Activated effector memory CD4-positive, alpha-beta T cell treated with Interleukin-2 at 50 U/mL for 16 hours (primary cell): ENCODE results near the gene WIPF3.

Source experiments
- DNase-seq: peaks from one replicate; pipeline ENCODE4 v3.0.0-alpha.2; 2020

The WIPF3 gene, protein sequence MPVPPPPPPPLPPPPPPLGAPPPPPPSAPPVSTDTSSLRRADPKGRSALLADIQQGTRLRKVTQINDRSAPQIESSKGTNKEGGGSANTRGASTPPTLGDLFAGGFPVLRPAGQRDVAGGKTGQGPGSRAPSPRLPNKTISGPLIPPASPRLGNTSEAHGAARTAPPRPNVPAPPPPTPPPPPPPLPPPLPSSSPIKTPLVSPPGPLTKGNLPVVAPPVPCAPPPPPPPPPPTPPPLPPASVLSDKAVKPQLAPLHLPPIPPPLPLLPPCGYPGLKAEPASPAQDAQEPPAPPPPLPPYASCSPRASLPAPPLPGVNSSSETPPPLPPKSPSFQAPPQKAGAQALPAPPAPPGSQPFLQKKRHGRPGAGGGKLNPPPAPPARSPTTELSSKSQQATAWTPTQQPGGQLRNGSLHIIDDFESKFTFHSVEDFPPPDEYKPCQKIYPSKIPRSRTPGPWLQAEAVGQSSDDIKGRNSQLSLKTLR

DNA sequence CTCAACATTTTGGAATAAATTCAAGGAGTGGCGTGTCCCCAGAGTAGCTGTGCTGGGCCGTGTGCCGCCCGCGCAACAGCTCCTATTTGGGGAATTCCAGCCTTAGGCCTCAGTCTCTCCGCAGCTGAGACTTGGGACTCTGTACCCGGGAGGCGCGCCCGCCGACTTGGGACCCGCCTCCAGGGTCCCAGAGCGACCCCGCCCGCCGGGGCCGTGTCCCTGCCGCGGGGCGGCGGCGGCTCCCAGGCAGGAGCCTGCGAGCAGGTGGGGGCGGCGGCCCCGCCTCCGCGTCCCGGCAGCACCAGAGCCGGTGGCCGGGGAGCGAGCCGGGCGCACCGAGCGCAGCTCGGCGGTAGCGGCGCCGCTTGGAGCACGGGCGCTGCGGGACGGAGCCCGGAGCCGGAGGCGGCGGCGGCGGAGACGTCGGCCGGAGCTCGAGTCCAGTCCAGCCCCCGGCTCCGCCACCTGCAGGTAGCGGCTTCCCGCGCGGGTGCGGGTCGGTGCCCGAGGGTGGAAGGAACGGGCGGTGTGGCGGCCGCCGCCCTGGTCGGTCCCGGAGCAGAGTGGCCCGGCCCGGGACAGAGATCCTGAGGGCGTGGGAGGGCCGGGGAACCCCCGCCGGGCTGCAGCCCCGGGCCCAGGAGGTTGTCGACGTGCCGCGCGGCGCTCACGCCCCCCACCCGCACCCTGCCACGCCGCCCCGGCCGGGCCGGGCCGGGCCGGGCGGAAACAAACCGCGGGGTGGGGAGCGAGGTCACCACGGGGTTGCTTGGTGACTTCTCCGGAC lies at the start of gene WIPF3:
TSS of gene WIPF3 (plus strand) at position 301 of the 787 bp plus-strand sequence. CDS start 28,217 bp downstream, outside the sequence.
- no peak for DNase-seq

DNA sequence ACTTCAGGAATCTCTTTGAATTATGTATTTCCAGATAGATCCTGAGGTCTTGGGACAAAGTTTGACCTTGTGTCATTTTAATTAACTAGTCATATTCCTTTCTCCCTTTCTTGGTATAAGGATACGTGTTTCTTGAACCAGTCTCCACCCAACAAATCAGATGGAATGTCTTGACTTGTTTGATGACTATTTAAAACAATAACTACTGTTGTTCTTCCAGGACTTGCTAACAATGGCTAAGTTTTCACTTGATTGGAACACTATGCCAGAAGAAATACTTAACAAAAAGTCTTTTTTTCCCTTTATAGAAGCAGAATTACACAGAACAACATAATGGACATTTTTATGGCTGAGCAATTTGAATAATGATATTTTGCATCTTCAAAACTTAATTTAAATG lies 43.0 kb upstream of the WIPF3 start:
- no peak for DNase-seq

DNA sequence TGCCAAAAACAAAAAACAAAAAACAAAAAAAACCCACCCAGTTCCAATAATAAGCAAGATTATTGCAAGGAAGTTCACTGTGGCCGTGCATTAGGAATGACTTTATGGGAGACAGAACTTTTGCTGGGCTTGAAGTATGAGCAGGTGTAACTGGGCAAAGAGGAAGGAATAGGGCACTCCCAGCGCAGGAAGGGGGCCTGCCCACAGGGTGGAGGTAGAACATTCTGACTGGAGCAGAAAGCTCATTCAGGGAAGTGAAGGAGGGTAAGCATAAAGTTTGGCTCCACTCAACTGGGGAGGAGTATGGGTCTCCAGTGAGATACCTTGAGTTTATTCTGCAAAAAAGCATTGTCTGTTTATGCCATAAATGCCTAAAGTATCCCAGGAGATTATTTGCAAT lies 42.1 kb upstream of the WIPF3 start:
- DNase-seq: no peak

DNA sequence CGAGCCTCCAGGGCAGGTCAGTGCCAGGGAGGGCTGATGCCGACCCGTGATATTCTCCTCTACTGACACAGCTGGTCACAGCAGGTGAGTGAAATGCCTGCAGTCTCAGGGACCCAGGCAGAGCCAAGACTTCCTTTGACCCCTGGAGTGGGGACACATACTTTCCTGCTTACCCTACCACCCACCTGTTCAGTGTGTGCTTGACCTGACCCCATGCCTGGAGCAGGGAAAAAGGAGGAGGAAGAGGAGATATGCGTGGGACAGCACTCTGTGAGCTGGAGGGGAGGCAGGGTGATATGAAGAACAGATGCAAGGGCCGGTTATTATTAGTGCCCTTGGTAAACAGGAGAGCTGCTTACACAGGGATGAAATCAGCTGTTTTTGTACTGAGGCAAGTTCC lies 40.8 kb upstream of the WIPF3 start:
- DNase-seq: no peak

DNA sequence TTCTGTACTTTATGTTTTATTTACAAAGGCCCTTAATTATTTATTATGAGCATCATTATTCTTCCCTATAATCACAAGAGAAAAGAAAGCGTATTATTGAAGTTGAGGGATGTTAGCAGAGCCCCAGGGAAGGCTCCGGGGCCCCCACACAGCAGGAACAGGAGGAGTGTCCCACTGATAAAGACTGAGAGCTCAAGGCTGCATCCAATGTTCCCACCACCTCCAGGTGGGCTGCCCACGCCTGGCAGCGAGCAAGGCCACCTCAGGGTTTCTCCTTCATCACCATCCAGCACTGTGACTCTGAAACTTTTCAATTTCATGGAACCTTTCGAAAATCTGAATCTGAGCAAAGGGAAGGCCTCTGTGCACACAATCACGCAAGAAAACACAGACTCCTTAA lies 35.9 kb upstream of the WIPF3 start:
- no peak for DNase-seq

DNA sequence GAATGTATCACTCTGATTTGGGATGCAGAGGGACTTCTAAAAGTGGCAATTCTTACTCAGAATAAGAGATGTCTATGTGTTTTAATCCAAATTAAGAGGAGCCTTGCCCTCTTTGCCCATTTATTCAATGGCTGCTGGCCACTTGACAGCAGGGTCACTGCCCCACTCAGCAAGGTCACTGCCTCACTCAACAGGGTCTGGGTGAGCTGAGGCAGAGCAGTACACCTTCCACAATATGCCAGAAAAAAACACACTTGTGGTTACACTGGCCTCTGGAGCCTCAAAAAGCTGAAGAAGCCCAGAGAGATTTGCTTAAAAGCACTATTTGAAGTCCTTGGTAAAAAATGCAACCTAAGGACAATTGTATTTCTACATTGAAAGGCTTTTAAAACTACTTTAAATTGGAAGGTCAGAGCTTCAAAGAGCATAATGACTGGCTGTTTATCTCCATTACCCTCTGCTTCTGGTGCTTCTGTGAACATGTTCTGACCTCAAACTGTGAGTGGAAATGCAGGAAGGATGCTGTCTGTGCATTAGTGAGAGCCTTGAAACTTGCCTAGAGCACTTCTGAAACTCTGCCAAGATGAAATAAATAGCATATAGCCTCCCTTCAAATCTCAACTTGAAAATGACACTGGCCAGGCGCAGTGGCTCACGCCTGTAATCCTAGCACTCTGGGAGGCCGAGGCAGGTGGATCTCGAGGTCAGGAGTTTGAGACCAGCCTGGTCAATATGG lies 35.1 kb upstream of the WIPF3 start:
- DNase-seq: no peak

DNA sequence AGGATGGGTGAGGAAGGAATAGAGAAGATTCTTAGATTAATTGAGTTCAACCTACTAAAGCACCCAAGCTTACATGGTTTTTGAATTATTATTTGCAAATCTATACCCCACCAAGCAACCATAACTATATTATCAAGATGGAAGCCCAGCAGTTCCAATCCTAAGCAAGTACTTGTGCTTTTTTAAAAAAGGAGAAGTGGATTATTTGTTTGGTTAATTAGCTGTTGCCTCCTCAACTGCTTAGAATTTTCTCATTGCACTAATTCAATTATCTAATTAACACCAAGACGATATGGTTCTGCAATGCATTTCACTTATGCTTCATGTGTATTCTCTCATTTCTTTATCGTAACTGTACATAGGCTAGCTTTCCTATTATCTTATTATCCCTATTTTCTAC lies 27.3 kb upstream of the WIPF3 start:
- no peak for DNase-seq

DNA sequence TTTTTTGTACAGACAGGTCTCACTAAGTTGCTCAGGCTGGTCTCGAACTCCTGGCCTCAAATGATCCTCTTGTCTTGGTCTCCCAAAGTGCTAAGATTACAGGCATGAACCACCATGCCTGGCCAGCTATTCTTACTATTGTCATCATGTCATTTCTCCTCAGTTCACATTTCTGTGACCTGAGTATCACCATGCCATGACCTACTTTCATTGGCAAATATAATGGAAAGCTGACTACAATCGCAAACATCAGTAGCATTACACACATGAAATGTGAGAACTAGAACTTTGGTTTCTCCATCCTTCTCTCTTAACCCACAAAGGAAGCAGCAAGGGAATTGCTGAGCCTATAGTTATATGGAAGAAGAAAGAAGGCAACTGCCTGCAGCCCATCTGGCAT lies 26.0 kb upstream of the WIPF3 start:
- no peak for DNase-seq

DNA sequence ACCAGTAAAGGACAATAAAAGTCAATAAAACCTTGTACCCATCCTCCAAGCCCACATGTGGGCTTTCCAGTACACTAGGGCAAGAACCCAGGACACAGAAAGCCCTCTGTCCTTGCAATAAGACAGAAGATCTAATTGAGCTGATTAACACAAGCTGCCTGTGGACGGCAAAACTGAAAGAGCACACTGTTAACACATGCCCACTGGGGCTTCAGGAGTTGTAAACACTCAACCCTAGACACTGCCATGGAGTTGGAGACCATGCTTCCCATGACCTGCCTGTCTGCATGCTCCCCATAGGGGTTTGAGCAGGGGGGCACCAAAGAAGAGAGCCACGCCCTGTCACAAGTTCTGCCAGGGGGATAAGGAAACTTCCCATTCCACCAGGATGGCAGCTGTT lies 22.6 kb upstream of the WIPF3 start:
- no peak for DNase-seq

DNA sequence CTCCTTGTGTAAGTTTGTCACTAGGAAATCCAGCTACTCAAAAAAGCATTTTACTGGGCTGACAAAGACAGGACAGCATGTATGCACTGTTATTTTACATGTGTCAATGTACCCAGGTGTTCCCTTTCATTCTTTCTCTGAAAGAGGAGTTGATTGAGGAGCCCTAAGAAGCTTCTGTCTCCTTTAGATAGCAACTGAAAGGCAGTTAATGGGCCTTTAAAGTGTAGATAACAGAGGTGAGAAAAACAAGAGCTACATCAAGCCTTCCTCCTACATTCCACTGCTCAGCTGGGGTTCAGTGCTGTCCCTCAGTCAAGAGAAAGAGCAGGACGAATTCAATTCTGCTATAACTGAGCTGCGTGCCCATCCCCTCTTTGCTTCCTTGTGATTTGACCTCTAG lies 12.8 kb upstream of the WIPF3 start:
- DNase-seq: no peak

DNA sequence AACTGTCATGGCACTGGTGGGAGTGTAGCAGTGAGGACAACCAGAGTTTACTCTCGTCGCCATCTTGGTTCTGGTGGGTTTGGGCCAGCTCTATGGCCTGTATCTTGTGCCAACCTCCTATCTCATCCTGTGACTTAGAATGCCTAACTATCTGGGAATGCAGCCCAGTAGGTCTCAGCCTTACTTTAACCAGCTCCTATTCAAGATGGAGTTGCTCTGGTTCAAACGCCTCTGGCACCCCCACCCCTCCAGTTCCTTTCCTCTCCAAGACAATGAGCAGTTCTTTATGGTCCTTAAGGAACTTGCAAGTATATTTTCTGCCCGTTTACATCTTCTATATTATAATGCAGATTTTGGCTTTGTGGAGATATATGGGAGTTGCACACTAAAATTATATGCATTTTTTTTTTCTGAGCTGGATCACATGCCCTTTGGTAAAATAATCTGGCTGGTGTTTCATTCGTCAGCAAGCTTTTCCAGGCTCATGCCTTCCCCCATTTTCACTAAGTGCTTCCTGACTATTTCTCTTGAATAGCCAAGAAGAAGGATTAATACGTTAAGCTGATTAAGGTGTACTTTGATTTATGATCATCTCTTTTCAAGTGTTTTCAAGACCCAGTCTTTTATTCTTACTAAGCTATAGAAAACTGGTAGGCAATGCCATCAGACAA lies 11.2 kb upstream of the WIPF3 start:
- DNase-seq: no peak

DNA sequence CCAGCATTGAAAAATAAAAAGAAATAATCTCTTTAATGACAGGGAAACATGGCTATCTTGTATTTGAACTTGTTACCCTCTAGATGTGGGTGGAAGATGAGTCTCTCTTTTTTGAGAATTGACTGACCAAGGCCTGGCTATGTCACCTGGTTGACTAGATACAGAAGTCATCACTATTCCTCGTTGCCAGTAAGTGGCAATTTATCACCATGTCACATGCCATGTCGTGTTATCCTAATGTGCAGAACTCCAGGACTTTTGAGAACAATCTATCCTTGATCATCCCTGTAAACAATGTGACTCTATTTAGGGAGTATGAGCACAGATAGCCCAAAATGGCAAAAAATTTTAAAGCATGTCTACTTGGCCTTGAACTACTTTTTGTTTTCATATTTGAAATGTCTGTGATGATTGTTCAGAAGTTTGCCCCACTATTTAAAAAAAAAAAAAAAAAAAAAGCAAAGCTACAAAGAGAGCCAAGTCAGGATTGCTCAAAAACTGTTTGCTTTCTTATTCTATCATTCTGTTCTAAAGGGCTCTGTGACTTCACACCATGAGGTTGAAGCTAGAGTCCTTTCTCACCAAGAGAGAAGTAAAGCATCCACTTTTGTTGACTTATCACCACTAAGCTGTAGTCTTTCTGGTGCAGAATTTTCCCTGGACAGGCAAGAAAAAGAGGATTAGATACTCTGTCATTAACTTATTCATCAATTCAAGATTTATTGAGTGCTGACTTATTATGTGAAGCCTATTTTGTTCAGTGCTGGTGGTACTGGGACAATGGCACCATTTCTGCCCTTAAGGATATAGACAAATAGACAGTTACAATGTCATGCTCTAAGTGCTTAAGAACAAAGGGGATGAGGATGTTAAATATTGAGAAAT lies 10.4 kb upstream of the WIPF3 start:
- DNase-seq: no peak

DNA sequence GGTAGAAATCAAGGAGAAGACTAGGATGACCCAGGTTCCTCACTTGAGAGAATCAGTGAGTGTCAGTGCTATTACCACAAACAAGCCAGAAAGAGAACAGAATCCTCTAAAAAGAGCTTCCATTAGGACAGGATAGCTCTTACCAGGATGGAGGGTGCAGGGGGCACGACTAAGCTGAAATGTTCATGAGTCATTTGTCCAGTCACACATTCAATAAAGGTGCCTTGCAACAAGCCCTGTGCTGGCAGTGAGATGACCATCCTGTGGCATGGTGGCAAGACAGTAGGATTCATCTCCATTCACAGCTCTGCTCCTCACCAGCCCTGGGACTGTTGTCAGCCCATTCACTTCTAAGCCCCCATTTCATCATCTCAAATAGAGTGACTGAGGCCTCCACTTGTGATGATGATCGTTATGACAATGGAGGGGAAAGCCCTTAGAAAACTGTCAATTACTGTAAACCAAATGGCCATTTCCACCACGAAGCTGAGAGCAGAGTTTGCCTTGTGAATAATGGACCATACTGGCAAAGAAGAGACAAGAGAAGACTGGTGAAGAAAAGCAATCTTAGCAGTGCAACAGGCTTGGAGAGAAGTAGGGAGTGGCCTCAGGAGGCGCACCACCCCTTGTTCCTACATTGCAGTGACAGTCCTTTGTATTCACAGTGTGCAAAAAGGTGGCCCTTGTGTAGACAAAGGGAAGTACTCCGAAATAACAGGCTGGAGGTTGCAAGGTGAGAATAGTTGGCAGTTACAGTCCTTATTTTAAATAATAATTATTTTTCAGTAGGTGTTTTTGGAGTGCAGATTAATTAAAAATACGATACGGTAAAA lies 9.0 kb upstream of the WIPF3 start:
- DNase-seq: no peak

DNA sequence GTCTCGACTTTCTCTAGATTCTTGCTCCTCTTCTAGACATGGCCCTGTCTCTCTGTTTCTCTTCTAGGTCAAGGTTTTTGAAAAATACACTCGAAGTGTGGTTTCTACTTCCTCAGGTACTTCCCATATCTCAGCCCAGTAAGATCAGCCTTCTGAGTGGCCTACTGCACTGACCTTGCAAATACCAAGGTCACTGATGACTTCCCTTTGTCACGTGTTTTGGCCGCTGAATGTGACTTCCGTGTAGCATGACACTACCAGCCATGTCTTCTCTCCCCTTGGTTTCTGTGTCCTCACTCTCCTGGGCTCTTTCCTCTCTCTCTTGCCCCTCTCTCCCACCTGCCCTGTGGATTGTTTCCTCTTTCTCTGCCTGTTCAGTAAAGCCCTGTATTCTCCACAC lies 7.9 kb upstream of the WIPF3 start:
- no peak for DNase-seq

DNA sequence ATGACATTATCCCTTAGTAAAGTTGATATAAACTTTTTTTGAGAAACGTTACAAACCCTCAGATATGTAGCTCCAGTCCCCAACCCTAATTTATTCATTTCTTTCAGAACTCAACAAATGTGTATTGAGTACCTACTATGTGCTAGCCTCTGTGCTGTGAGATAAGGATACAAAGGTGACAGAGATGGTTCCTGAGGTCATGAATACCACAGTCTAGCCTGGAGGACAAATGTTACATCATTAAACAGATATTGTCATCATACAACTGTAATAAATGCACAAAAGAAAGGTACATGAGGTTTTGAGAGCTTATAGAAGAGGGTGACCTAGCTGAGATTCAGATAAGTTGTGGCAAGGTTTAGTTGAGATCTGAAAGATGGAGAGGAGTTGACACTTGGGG lies 4.4 kb upstream of the WIPF3 start:
- DNase-seq: no peak

DNA sequence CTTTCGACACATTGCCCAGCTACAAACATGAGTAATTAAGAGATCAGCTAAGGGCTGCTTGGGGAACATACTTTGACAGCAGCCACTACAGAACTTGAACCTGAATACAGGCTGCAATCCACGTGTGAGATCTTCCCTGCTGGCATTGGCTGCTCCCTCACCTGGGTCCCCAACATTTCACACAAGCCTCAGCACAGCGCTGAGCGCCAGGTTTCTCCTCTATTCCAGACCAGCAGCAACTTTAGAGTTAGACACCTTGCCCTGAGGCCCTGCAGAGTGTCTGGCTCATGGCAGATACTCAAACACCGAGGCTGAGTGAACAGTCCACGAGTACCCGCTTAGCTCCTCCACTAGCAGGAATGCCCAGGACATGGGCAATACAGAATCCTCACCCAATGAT lies 1.3 kb upstream of the WIPF3 start:
- no peak for DNase-seq

DNA sequence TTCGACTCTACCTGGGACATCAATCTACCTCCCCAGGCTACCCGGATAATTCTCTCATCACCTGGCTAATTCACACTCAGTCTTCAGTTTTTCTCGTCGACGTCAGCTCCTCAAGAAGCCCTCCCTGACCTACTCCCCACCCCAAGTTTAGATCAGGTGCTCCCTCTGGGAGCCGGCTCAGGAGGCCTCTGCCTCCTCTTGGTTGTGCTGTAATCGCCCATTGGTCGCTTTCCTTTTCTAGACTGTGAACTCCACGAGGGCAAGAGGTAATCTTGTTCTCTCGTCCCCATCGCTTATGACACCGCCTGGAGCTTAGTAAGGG lies 461 bp upstream of the WIPF3 start:
- DNase-seq: no peak

DNA sequence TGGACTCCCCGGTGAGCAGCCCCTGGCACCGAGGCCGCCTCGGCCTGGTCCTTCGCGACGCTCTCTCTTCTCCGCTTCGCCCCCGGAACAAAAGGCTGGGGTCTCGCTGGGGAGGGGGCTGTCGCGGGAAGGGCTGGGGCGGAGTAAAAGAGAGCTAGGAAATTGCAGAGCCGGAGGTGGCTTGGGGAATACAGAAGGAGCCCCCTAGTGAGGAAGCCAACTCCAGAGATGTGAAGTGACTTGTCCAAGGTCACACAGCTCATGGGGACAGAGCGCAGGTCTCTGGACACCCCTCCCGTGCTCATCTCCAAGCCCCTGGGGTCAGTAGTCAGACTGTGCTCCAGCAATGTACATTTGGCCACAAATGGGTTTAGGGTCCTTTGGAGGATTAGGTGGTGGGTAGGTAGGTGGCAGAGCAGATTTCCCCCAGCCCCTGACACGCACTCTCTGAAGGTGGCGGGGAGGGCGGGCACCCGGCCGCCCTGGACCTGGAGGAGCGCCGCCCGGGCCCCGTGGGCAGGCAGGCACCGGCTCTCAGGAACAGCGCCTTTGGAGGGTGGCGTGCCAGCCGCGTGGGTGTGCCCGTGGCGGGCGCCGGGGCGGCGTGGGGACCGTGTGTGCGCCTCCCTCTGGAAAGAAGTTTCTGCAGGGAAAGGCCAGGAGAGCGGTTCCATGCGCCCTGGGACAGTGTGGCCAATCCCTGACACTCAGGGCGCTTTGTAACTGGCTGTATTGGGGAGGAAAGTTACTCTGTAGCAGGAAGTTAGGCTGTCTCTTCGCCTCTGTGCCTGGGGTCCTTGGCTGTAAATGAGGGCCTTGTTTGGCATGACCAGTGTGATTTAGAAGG lies 910 bp downstream of the WIPF3 start:
- DNase-seq: no peak

DNA sequence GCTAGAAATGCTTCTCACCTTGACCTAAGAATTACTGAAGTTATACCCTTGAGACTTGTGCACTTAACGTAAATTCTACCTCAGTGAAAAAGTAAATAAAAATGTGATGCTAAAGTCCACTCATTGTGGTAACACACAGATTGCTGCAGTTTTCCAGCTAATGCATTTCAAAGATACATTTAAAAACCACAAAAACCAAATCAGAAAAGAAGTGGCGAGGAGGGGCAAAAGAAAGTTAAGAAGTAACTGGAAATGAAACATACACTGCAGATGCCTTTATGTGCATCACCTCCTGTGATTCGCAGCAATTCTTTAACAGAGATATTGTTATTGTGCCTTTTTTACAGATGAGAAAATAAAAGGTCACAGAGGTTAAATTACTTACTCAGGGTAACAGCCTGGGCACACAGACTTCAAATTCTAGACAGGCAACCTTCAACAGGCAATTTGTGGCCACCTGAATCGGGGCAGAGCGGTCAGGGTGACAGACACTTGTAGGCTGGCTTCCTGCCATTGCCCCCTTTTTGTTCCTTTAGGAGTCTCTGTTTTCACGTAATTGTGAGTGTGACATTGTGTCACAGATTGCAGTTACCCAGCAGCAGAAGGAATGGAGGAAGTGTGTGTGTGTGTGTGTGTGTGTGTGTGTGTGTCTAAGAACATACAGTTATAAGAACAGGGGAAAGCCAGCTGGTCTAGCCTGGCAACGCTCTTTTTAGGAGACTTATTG lies 1.9 kb downstream of the WIPF3 start:
- DNase-seq: no peak
